ENCODE data around the gene GPR4. TPM values are rescaled to one million over a fixed set of nuclear protein-coding genes. Genes with fewer than 3 reads are reported as not detected.

The GPR4 gene
- total RNA-seq (2014; rRNA removed; shearing (Covaris generic)): 0.24 TPM in 1 of 2 replicates, not detected in the other
- polyA plus RNA-seq (2015; cell fraction: cytosol; rRNA removed): 0.11 and 0.27 TPM in 2 replicates
- polyA plus RNA-seq (2015; cell fraction: nucleus; rRNA removed): 0.11 and 0.42 TPM in 2 replicates

GRCh38 chr19:45601524-45602374 lies at the start of gene GPR4:
TSS of gene GPR4 (minus strand) at chr19:45602212. CDS start at chr19:45591866, 10,346 bp downstream.
- in situ Hi-C loops (cut with HindIII; ENCODE audit: low pct_unique_long_range_greater_than_20kb, low sequenced_read_pairs): no loop called here
- DNase-seq (ENCODE audit: low read depth, low spot score): no peak

GRCh38 chr19:45650722-45651121 lies 48.7 kb upstream of the GPR4 start:
- in situ Hi-C loops (cut with HindIII; ENCODE audit: low pct_unique_long_range_greater_than_20kb, low sequenced_read_pairs): no loop called here
- no peak for DNase-seq (ENCODE audit: low read depth, low spot score)

DNA sequence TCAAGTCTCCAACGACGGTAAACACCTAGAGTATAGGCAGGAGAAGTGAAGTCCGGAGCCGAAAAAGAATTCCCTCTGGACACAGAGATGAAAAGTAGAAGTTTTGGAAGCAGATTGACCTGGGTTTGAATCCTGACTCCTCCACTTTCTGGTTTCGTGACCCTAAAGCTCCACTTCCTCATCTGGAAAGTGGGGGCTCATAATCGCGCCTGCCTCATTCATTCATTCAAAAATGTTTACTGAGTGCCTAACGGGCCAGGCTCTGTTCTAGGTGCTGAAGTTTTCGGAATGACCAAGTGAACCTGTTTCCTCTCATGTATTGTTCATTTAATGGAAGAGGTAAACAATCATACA lies 44.3 kb upstream of the GPR4 start:
- in situ Hi-C loops (cut with HindIII; ENCODE audit: low pct_unique_long_range_greater_than_20kb, low sequenced_read_pairs): no loop called here
- no peak for DNase-seq (ENCODE audit: low read depth, low spot score)

DNA sequence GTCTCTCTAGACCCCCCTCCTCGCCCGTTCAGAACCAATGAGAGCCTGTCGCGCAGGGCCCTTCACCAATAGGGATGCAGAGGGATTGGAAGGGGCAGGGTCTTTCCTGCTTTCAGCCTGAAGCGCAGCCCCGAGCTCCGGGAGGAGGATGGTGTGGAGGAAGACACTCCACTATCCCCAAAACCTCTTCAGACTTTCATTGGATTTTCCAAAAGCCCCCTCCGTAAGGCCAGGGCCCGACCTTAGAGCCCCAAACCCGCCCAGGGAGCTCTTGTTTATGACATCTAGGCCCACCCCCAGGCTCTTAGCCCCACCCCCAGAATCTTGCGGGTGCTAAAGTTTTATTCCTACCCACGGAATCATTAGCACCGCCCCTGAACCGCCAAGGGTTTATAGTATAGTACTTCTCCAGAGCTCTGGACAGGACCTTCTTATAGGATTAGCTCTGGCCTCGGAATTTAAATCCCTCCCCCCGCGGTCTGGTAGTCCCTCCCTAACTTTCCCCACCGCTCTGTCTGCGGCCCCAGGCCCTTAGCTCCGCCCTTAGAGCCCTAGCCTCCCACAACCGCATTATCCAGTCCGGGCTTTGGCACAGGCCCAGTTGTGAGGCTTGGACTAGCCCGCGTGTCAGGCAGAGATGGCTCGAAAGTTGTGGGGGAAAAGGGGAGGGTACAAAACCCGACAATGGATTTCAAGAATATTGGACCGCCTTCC lies 43.8 kb upstream of the GPR4 start:
- in situ Hi-C loops (cut with HindIII; ENCODE audit: low pct_unique_long_range_greater_than_20kb, low sequenced_read_pairs): no loop called here
- DNase-seq (ENCODE audit: low read depth, low spot score): peak; percentile 95

- DNase-seq (ENCODE audit: low read depth, low spot score): no peak
- in situ Hi-C loops (cut with HindIII; ENCODE audit: low pct_unique_long_range_greater_than_20kb, low sequenced_read_pairs): no loop called here
Observed at GRCh38 chr19:45645068-45645630, 43.1 kb upstream of the GPR4 start.

- DNase-seq (ENCODE audit: low read depth, low spot score): no peak
- in situ Hi-C loops (cut with HindIII; ENCODE audit: low pct_unique_long_range_greater_than_20kb, low sequenced_read_pairs): no loop called here
Observed at GRCh38 chr19:45643927-45644771, 42.1 kb upstream of the GPR4 start.

GRCh38 chr19:45643024-45643926 lies 41.3 kb upstream of the GPR4 start:
- in situ Hi-C loops (cut with HindIII; ENCODE audit: low pct_unique_long_range_greater_than_20kb, low sequenced_read_pairs): no loop called here

GRCh38 chr19:45641274-45642105 lies 39.5 kb upstream of the GPR4 start:
- peak; percentile 90 for DNase-seq (ENCODE audit: low read depth, low spot score)

More at GRCh38 chr19:45643024-45643926, 41.3 kb upstream of the GPR4 start:
- DNase-seq (ENCODE audit: low read depth, low spot score): peak; percentile 85

DNA sequence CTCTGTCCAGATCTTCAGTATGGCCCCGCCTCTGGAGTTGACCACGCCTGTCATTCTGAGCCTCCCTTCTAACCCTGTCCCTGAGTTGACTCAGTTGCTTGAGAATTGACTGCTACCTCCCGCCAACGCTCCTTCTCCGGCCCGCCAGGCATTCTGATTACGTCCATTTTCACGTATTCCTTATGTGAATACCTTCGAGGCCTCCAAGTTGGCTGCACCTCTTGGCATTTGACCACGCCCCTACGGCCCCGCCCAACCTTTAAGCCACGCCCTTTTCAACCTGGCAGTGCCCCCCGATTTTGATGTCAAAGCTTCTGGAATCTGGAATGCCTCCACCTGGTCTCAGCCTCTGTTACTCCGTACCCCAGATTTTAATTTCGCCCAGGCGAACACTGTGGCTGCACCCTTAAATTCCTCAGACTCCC lies 38.8 kb upstream of the GPR4 start:
- DNase-seq (ENCODE audit: low read depth, low spot score): no peak
- in situ Hi-C loops (cut with HindIII; ENCODE audit: low pct_unique_long_range_greater_than_20kb, low sequenced_read_pairs): no loop called here

More at GRCh38 chr19:45641274-45642105, 39.5 kb upstream of the GPR4 start:
- in situ Hi-C loops (cut with HindIII; ENCODE audit: low pct_unique_long_range_greater_than_20kb, low sequenced_read_pairs): no loop called here

DNA sequence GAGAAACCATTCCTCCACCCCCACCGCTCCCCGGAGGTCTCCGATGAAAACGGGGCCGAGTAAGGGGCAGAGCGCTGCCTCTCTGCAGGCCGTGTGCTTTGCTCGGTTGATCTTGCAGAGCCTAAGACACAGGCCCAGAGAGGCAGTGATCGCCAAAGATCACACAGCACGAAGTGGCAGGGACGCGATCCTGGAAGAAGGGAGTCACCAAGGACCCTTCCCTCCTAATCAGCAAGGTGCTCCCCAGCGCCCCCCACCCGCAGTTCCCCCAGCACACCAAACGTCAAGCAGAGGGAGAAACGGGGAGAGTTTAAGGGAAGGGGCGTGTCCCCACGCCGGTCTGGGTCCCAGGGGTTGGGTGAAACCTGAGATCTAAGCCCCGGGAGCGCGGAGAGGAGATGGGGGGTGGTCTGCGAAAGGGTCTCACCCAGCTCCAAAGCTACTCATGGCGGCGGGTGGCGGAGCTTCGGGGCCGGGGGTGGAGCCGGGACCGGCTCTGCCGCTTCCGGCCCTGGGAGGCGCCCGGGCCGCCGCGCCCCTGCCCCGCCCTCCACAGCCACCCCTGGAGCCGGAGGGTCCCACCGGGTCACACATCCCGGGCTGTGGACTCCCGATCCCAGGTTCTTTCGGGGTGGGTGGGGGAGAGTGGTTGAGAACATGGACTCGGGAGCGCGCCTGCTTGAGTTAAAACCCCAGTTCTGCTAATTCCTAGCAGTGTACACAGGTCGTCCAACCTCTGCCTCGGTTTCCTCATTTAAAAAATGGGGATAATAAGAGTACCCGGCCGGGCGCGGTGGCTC lies 37.1 kb upstream of the GPR4 start, which contains the start of gene EML2:
Gene EML2, minus strand, starts transcription at position 468 of the 800 bp plus-strand sequence. Its CDS starts 21 bp downstream, at position 447.
- DNase-seq (ENCODE audit: low read depth, low spot score): peak; percentile 46
- in situ Hi-C loops (cut with HindIII; ENCODE audit: low pct_unique_long_range_greater_than_20kb, low sequenced_read_pairs): no loop called here

GRCh38 chr19:45637890-45638667 lies 36.1 kb upstream of the GPR4 start:
- in situ Hi-C loops (cut with HindIII; ENCODE audit: low pct_unique_long_range_greater_than_20kb, low sequenced_read_pairs): no loop called here
- DNase-seq (ENCODE audit: low read depth, low spot score): peak; percentile 41

DNA sequence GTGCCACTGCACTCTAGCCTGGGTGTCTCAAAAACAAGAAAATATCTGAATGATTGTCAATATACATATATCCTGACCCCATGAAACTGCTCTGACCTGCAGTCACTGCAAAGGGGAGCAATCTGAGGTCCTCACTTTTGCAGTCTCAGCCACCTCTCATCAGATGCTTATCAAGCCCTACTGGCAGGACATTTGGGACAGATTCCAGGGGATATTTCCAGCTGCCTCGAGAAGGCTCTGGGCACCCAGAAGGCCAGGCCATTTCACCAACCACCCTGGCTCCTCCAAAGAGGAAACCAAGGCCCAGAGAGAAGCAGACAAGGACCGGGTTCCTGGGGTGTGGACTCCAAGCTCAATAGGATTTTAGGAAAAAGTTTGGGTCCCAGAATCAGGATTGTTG lies 34.9 kb upstream of the GPR4 start:
- in situ Hi-C loops (cut with HindIII; ENCODE audit: low pct_unique_long_range_greater_than_20kb, low sequenced_read_pairs): no loop called here
- no peak for DNase-seq (ENCODE audit: low read depth, low spot score)

DNA sequence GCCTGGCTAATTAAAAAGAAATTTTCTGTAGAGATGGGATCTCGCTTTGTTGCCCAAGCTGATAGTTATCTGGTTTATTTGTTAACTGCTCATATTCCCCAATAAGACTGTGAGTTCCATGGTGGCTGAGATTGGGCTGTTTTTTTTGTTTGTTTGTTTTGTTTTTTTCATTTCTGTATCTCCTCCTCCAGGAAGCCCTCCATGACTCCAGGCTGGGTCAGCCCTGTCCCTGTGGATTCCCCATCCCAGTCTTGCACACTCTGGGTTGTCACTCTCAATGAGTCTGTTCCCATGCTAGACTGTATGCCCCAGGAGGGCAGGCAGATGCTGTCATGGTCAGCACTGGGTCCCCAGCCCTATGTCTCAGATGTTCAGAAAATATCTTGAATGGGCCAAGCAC lies 34.3 kb upstream of the GPR4 start:
- in situ Hi-C loops (cut with HindIII; ENCODE audit: low pct_unique_long_range_greater_than_20kb, low sequenced_read_pairs): no loop called here
- DNase-seq (ENCODE audit: low read depth, low spot score): no peak

- in situ Hi-C loops (cut with HindIII; ENCODE audit: low pct_unique_long_range_greater_than_20kb, low sequenced_read_pairs): no loop called here
- DNase-seq (ENCODE audit: low read depth, low spot score): peak; percentile 73
Observed at GRCh38 chr19:45632468-45633196, 30.6 kb upstream of the GPR4 start.

Measured in SK-MEL-5 (cell line).